Measurements from ENCODE around the gene PGAP3.
A peak's percentile ranks its signal among the peaks of the same experiment; 100 is the strongest.

Gene PGAP3

DNA sequence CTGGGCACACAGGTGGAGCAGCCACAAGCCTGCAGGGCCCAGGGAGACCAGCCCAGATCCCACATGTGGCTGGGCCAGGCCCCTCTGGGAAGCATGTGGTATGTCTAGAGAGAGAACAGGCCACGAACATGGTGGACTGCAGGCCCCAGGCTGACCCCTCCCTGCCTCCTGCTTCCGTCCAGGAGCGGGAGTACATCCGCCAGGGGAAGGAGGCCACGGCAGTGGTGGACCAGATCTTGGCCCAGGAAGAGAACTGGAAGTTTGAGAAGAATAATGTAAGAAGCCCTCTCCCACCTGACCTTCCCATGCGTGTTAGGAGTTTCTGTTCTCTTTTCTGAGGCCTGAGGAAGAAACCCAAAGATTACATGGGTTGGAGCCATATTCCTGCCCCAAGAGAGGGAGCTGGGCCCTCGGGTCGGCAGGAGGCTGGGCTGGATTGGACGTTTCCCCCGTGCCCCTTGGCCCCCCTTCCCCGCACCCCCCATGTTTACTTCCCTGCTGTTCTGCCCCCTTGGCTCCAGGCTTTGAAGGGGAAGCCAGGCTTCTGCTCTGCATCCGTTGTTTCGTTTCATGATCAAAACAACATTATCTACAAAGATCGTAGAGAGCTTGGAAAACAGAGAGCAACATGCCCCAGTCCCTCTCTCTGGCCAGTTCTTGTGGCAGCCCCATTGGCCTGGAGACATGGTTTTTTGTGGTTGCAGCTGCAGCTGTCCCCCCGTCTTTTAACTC is 28.4 kb downstream of the PGAP3 start:
- no peak for DNase-seq

DNA sequence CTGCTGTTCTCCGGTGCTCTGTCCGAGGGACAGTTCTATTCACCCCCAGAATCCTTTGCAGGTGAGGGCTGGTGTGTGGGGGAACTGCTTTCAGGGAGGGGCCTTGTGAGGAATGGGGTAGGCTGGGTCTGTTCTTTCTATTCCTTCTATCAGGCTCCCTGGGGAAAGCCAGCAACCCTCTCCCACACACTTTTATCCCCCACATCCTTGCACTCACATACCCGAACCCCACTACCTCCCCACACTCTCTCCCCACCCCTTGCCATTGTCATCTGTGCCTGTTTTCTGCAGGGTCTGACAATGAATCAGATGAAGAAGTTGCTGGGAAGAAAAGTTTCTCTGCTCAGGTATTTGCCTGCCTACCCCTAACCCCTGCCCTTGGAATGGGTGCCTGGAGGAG is 29.1 kb downstream of the PGAP3 start:
- no peak for DNase-seq

DNA sequence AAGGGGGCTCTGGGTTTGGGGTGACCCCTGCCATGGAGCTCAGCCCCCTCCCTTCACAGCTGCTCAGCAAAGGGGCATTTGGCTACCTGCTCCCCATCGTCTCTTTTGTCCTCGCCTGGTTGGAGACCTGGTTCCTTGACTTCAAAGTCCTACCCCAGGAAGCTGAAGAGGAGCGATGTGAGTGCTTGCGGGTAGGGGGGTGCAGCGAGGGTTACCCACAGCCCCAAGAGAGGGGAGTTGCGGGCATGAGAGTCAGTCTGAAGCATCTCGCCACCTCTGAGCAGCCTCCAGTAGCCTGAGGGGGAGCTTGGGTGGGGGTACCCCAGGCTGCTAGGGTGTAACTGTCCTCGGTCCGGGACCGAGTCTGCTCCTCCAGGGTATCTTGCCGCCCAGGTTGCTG is 29.5 kb downstream of the PGAP3 start:
- no peak for DNase-seq

DNA sequence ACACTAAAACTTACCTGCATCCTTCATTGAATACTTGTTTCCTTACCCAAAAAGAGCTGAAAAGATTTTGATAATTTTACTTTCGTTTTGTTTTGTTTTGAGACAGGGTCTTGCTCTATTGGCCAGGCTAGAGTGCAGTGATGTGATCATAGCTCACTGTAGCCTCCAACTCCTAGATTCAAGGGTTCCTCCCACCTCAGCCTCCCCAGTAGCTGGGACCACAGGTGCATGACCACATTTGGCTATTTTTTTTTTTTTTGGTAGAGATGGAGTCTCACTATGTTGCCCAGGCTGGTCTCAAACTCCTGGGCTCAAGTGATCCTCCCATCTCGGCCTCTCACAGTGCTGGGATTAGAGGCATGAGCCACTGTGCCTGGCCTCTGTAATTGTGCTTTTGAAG is 32.8 kb downstream of the PGAP3 start:
- no peak for DNase-seq

DNA sequence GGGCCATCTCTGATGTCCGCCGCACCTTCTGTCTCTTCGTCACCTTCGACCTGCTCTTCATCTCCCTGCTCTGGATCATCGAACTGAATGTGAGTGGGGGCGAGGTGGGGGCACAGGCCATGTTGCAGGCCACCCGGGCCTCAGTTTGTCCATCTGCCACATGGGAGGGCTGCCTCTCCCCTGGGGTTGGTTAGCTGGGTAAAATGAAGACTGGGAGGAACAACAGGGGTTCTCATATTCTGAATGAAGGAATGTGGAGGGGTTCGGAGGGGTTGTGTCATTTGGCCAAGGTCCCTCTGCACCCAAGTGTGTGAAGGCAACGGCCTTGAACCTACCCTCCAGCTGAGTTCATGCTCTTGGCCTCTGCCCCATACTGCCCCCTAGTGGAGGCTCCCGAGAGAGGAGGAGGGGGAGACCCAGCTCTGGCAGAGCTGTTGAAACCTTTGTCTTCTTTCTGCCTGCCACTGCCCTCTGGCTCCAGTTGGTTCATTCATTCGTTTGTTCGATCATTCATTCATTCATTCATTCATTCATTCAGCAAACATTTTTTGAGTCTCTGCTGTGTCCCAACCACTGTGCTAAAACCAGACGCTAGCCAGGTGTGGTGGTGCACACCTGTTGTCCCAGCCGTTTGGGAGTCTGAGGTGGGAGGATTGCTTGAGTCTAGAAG is 34.1 kb downstream of the PGAP3 start:
- DNase-seq = no peak

DNA sequence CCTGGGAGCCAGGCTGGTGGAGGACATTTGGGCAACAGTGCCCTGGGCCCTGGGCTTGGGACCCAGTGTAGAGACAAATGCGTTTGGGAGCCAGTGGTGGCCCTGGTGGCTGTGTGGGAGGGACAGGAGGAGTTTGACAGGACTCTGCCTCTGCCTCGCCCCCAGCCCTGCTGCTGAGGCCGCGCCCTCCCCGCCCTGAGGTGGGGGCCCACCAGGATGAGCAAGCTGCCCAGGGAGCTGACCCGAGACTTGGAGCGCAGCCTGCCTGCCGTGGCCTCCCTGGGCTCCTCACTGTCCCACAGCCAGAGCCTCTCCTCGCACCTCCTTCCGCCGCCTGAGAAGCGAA is 34.6 kb downstream of the PGAP3 start:
- DNase-seq = no peak

DNA sequence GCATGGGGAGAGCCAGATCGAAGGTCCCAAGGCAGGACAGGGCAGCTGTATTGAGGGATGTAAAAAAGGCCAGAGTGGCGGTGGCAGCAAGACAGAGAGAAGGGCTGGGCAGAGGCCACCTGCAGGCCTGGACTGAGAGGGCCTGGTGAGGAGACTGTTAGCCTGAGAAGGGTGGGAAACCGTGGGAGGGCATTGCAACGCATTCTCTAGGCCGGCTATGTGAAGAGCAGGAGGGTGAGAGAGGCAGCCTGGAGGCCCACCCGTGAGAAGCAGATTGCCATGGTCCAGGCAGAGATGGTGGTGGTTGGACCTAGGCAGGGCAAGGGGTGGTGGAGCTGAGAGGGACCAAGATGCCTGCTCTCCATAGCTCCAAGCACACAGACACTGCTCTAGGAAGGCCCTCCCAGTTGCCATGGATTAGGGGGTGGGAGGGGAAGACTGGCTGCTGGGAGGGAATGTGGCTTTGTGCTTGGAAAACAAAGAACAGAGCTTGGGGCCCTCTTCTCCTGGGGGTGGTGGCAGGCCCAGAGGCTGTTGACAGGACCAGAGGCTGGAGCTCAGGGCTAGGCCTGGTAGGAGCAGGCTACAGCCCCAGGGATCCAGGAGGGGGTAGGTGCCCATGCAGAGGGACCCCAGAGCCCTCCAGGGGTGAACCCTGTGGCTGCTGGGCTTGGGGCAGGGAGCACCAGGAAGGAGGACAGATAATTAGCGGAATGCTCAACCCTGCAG is 35.1 kb downstream of the PGAP3 start:
- DNase-seq = no peak

DNA sequence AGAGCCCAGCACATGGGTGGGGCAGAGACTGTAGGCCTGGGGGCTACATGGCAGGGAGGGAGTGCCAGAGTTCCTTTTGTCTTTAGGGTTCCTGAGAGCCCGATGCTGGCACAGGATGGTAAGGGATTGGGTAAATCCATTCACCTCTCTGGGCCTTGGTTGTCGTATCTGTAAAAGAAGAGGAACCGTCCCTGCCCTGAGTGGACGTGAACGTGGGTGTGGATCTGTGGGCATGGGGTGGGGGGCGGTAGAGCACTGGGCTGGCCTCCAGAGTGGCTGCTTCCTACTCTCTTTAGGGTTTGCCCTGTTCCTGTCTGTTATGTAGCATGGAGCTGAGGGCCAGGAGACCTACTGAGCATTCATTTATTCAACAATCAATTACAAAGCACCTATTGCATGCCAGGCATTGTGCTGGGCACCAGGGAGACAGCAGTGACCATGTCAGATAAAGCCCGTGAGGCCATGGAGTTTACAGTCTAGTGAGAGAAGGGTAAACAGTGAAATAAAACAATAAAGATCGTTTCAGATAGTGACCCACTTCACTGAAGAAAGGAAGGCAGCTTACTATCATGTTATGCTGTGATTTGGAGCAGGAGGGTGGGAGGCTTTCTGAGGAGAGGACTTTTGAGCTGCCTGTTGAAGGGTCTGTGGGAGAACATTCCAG is 35.8 kb downstream of the PGAP3 start:
- no peak for DNase-seq

DNA sequence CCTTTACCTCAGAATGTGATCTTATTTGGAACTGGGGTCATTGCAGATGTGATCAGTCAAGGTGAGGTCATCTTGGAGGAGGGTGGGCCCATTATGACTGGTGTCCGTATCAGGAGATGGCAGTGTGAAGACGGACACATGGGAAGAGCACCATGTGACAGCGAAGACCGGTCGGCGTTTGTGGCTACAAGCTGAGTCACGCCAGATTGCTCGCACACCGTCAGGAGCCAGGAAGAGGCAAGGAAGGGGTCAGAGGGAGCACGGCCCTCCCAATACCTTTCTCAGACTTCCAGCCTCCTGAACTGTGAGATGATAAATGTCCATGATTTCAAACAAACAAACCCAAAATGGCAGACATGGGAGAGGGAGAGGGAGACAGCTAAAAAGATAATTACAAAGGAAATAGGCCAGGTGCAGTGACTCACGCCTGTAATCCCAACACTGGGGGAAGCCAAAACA is 37.7 kb downstream of the PGAP3 start:
- DNase-seq = no peak

DNA sequence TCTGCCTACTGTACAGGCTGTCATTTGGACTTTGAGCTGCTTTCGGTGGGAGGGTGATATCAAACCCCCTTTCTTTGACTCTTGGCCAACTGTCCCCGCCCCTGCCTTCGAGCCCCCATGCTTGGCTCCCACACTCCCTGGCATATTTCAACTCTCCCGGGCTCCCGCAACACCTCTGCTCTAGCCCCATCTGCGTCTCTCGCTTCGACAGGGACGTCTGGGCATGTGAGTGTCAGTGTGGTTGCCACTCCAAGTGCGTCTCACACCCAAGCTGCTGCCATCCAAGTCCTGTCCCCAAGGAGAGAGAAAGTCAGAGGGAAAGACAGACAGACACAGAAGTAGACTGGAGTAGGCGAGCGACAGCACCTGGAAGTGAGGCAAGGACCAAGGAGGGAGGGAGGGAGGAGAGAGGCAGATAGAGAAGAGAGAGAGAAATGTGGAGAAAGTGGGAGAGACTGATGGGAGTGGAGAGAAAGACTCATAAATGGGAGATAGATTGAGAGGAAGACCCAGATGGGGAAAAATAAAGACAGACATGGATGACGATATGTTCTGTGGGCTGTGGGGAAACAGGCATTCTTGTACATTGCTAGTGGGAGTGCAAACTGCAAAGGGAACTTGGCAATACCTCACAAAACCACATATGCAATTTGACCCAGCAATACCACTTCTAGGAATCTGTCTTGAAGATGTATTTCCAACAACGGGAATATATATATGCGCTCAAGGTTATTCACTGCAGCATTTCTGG is 39.1 kb downstream of the PGAP3 start:
- no peak for DNase-seq

DNA sequence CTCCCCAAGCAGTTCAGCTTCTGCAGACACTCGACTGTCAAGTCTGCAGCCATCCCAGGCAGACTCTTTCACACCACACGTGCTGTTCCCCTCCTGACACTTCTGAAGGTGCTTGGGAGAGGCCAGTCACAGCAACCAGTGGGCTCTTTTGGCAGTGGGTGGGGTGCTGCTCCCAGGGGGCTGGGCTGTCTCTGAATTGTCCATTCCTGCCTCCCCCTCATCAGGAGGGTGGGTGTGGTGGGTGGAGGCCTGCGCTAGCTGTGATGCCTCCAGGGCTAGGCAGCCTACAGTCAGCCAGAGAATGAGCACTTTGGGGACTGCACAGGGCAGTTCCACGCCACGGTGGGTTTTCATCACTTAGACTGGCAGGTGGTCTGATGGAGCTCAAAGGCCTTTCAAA is 40.6 kb downstream of the PGAP3 start:
- no peak for DNase-seq

DNA sequence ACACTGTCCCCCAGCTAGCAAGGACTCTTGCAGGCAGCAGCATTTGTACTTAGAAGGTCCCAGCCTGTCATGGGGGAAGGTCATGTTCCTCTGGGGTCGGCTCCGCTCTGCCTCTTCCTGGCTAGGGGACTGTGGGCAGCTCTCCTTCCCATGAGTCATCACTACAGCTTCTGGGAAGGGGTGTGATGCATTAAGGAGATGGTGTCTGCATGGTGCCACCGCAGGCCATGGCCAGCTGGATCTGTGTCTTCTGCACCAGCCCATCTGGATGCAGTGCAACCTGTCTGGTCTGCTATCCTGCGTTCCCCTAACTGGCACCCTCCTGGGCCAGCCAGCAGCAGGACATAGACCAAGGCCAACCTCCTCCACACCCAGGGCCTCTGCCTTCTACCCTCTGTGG is 44.6 kb downstream of the PGAP3 start:
- DNase-seq = no peak

DNA sequence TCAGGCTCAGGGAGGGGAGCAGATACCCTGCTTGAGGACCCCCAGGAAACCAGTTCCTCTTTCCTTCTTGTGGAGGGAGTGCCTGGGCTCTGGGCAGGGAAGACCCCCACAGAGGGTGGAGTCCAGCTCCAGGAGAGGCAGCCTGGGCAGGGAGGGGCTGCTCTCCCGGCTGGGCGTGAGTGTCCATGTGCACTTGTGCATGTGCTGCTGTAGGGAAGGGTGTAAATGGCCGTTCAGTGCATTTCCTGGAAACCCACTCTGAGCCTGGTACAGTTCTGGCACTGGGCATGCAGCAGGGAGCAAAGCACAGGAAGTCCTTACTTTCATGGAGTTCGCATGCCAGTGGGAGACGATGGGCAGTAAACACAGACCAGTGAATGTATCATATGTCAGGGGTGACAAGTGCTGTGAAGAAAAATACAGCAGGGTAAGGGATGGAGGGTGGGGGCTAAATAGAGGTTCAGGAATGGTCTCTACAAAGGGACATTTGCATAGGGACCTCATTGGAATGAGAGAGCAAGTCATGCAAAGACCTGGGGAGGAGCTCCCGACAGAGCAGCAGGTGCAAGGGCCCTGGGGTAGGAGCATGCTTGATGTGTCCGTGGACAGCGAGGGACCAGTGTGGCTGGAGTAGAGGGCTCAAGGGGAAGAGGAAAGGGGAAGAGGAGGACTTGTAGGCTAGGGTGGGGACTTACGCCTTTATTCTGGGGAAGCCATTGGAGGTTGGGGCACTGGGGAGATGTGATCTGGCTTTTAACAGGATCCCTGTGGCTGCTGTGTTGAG is 45.4 kb downstream of the PGAP3 start:
- DNase-seq = no peak

DNA sequence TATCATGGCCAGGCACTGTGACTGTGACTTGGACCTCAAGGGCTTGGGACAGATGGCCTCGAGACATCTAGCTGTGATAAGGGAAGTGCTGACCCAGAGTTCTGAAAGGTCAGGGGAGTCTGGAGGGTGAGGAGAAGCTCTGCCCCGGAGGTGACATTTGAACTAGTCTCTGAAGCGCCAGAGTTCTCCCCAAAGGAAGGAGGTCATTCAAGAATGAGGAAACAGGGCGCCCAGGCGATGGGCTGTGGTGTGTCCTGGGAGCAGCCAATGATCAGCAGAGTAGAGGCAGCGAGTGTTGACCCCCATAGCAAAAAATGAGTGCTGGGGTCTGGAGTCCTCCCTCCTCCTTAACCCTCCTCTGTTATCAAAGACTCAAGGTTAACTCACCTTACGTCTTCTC is 46.0 kb downstream of the PGAP3 start:
- DNase-seq = no peak

DNA sequence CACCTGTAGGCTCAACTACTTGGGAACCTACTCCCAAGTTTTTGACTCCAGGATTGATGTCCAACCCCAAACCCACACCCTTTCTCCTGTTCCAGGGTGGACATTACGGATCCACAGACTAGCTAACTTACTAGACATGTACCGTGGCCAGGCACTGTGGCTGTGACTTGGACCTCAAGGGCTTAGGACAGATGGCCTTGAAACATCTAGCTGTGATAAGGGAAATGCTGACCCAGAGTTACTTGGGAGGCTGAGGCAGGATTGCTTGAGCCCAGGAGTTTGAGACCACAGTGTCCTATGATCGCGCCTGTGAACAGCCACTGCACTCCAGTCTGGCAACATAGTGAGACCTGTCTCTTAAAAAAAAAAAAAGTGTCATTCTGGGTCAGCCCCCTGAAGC is 46.8 kb downstream of the PGAP3 start:
- no peak for DNase-seq

DNA sequence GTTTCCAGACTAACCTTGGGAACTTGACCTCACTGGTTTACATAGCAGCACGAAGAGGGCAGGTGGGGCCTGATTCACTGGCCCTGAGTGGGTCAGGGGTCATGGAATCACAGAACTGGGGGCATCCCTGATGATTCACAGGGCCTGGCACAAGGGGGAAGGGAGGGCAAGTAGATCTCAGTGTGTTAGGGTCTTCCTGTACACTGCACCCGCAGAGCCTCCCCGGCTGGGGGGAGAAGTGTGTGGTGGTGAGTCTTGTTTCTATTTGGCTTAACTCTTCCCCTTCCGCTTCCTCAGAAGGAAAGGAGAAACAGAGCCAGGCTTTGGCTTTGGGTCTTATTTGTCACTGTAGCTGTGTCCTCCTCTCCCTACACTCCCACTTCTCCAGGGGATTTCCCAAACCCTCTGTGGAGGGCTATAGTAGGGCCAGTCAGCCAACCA is 47.2 kb downstream of the PGAP3 start:
- DNase-seq = no peak

DNA sequence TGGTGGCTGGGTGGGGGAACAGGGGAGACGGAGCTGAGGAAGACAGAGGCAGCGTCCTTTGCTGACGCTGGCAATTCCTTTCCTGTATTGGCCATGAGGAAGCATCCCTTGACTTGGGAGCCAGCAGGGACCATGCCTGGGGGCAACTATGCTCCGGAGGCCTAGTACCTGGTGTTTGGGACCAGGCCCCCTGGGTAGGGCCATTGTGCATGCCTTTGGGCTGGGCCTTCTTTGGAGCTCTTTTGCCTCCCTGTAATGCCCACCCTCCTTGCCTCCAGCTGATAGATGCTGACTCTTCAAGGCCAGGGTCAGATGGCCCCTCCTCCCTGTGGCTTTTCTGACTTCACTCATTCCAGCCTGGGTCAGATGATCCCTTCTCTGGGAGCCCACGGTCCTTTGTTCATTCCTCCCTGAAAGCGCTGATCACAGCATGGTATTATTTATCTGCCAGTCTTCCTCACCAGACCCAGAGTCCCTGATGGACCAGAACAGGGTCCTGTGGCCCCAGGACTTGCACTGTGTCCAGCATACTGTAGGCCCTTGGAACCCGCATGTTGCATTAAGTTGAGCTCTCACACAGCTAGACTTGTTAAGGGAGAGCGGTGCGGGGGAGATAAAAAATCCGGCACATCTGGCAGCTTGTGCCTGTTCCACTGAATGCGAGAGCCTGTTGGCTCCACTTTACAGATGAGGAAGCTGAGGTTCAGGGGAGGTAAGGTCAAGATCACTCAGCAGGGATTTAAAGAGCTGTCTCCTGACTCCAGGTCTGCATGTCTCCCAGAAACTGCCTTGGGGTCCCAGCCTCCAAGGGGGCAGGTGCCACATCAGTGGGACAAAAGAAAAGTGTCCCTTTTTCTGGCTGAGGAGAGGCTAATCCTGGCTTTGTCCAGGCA is 48.0 kb downstream of the PGAP3 start:
- no peak for DNase-seq

DNA sequence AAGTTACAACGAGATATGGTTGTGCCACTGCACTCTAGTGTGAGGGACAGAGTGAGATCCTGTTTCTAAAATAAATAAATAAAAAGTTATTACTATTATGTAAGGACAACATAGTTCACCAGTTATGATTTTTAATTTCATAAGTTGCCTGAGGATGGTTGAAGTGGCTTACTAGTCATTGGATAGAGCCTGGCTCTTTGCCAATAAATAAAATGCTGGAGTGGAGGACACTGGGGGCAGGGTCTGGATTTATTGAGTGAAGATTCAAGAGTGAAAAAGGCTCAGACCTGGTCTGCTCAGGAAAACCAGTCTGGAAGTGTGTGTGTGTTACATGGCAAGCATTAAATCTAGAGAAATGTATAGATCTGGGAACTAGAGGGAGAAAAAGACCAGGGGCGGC is 48.8 kb downstream of the PGAP3 start:
- DNase-seq = no peak

DNA sequence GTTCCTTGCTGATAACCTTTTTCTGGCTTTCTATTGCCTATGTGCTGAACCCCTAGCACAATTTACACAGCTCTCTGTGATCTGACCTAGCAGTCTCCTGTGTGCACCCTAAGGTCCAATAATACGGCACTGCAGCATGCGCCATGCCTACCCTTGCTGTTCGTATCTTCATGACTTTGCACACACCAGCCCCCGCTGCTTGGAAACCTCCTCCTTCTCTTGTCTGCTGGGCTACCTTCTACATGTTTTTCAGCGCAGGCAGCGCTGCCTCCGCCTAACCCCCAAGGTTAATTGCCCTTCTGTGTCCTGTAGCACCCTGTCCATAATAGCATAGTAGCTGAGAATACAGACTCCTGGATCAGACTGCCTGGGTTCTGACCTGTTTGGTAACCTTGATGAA is 49.5 kb downstream of the PGAP3 start:
- no peak for DNase-seq

DNA sequence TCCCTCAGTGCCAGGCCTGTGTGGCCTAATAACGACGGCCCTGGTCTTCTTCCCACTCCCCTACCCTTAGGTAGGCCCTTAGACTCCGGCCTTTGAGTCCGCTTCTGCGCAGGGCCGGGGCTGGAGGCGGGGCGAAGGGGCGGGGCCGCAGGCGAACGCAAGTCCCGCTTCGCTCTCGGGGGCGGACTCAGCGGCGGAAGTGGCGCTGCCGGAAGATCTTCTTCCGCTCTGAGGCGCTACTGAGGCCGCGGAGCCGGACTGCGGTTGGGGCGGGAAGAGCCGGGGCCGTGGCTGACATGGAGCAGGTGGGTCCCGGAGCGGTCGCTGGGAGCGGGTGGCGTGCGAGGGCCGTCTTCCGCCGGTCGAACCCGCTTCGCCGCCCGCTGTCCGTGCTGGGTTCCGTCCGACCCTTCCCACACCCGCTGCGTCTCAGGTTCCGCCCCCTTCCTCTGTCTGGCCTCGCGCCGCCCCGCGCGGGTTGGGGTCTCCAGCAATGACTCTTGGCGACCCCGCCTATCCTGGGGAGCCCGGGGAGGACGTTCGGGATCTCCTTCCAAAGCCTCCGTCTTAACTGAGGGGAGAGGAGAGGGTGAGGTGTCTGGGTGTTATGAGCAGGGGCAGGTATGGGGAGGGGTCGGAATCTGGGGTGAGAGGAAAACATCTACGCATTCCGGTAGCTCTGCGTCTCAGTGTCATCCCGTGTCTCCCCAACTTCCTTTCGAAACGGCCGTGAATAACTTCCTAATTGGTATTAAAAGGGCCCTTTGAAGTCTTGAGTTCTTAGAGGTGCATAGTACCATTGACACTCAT is 50.7 kb downstream of the PGAP3 start, which contains the start of gene STARD3:
Gene STARD3, plus strand, starts transcription at position 218 of the 810 bp plus-strand sequence. CDS start 16,388 bp downstream, outside the sequence.
- DNase-seq = peak; percentile 64
